ENCODE results near the gene ZNF577. TPM values are rescaled to one million over a fixed set of nuclear protein-coding genes. Genes with fewer than 3 reads are reported as not detected.

ZNF577 gene
- total RNA-seq, 1 donor from 2014 or later: 7.6 TPM

GRCh38 chr19:51926426-51926783, 38.7 kb upstream of the ZNF577 start:
- TF ChIP-seq CTCF (IDR thresholded peaks at IDR 0.05; ENCODE audit: insufficient read depth, low read depth, low read length): no peak
- no peak for TF ChIP-seq EZH2 (IDR thresholded peaks at IDR 0.05; ENCODE audit: insufficient read depth, low read length)
- Mint-ChIP-seq H3K4me1 (ENCODE audit: low read depth, unreplicated experiment) (peaks cover 4% of the 10 kb centered on the region), H3K36me3 (ENCODE audit: low read depth, unreplicated experiment) (peaks cover 29% of the 10 kb centered on the region), H3K27me3 (ENCODE audit: low read depth, unreplicated experiment) (no peaks in the 10 kb centered on the region), H3K27ac (ENCODE audit: unreplicated experiment) (no peak overlapping the region), H3K4me3 (ENCODE audit: unreplicated experiment) (peak overlapping the region; percentile 100), H3K9me3 (ENCODE audit: unreplicated experiment) (peaks cover 50% of the 10 kb centered on the region)
- H3K27me3 ChIP-seq (ENCODE audit: insufficient read depth, low read length): no peaks in the 10 kb centered on the region
- H3K9me3 ChIP-seq (ENCODE audit: insufficient read depth, low read depth, low read length): peaks cover 18% of the 10 kb centered on the region
- DNase-seq (ENCODE audit: low read depth) (no peak), FAIRE-seq (no peak)
- H3K79me2 ChIP-seq (ENCODE audit: insufficient read depth, low read length): peaks cover 13% of the 10 kb centered on the region
- peaks cover 5% of the 10 kb centered on the region for H3K36me3 ChIP-seq (ENCODE audit: insufficient read depth, low read length)
- H3K4me1 ChIP-seq (ENCODE audit: insufficient read depth, low read length): no peaks in the 10 kb centered on the region
- H2AFZ ChIP-seq (ENCODE audit: low read depth, low read length): peak overlapping the region; percentile 99
- H3K4me3 ChIP-seq (ENCODE audit: insufficient read depth, low read depth, low read length): peak overlapping the region; percentile 91
- no peak overlapping the region for H3K27ac ChIP-seq (ENCODE audit: low read depth, low read length)
- H3K9ac ChIP-seq (ENCODE audit: low read length): peak overlapping the region; percentile 87
- H3K4me2 ChIP-seq (ENCODE audit: low read length): peak overlapping the region; percentile 88
- H4K20me1 ChIP-seq (ENCODE audit: insufficient read depth, low read length): no peaks in the 10 kb centered on the region

- TF ChIP-seq CTCF (IDR thresholded peaks at IDR 0.05; ENCODE audit: insufficient read depth, low read depth, low read length): no peak
- TF ChIP-seq EZH2 (IDR thresholded peaks at IDR 0.05; ENCODE audit: insufficient read depth, low read length): no peak
- Histone ChIP-seq H3K4me2 (ENCODE audit: low read length) (no peak overlapping the region), H3K79me2 (ENCODE audit: insufficient read depth, low read length) (no peaks in the 10 kb centered on the region), H3K27me3 (ENCODE audit: insufficient read depth, low read length) (no peaks in the 10 kb centered on the region), H3K36me3 (ENCODE audit: insufficient read depth, low read length) (no peaks in the 10 kb centered on the region), H4K20me1 (ENCODE audit: insufficient read depth, low read length) (no peaks in the 10 kb centered on the region), H3K4me1 (ENCODE audit: insufficient read depth, low read length) (no peaks in the 10 kb centered on the region), H3K9ac (ENCODE audit: low read length) (no peak overlapping the region), H3K9me3 (ENCODE audit: insufficient read depth, low read depth, low read length) (peaks cover 31% of the 10 kb centered on the region), H3K27ac (ENCODE audit: low read depth, low read length) (no peak overlapping the region), H3K4me3 (ENCODE audit: insufficient read depth, low read depth, low read length) (no peak overlapping the region), H2AFZ (ENCODE audit: low read depth, low read length) (no peak overlapping the region)
- no peak overlapping the region for H3K27ac Mint-ChIP-seq (ENCODE audit: unreplicated experiment)
- no peak for FAIRE-seq
- no peaks in the 10 kb centered on the region for H3K27me3 Mint-ChIP-seq (ENCODE audit: low read depth, unreplicated experiment)
- H3K4me3 Mint-ChIP-seq (ENCODE audit: unreplicated experiment): no peak overlapping the region
- H3K9me3 Mint-ChIP-seq (ENCODE audit: unreplicated experiment): peaks cover 58% of the 10 kb centered on the region
- peaks cover 14% of the 10 kb centered on the region for H3K36me3 Mint-ChIP-seq (ENCODE audit: low read depth, unreplicated experiment)
- no peaks in the 10 kb centered on the region for H3K4me1 Mint-ChIP-seq (ENCODE audit: low read depth, unreplicated experiment)
- no peak for DNase-seq (ENCODE audit: low read depth)
These were observed 34.2 kb upstream of the ZNF577 start for GRCh38 chr19:51921949-51922348.

- DNase-seq (ENCODE audit: low read depth) (no peak), FAIRE-seq (no peak)
- H3K79me2 ChIP-seq (ENCODE audit: insufficient read depth, low read length): no peaks in the 10 kb centered on the region
- no peak overlapping the region for H3K9ac ChIP-seq (ENCODE audit: low read length)
- no peaks in the 10 kb centered on the region for H3K27me3 ChIP-seq (ENCODE audit: insufficient read depth, low read length)
- no peak overlapping the region for H3K27ac ChIP-seq (ENCODE audit: low read depth, low read length)
- Mint-ChIP-seq H3K4me3 (ENCODE audit: unreplicated experiment) (no peak overlapping the region), H3K4me1 (ENCODE audit: low read depth, unreplicated experiment) (no peaks in the 10 kb centered on the region), H3K36me3 (ENCODE audit: low read depth, unreplicated experiment) (peaks cover 5% of the 10 kb centered on the region), H3K27ac (ENCODE audit: unreplicated experiment) (no peak overlapping the region), H3K9me3 (ENCODE audit: unreplicated experiment) (peaks cover 56% of the 10 kb centered on the region), H3K27me3 (ENCODE audit: low read depth, unreplicated experiment) (no peaks in the 10 kb centered on the region)
- H2AFZ ChIP-seq (ENCODE audit: low read depth, low read length): no peak overlapping the region
- H3K9me3 ChIP-seq (ENCODE audit: insufficient read depth, low read depth, low read length): peaks cover 42% of the 10 kb centered on the region
- H3K4me1 ChIP-seq (ENCODE audit: insufficient read depth, low read length): no peaks in the 10 kb centered on the region
- H3K4me3 ChIP-seq (ENCODE audit: insufficient read depth, low read depth, low read length): no peak overlapping the region
- no peaks in the 10 kb centered on the region for H4K20me1 ChIP-seq (ENCODE audit: insufficient read depth, low read length)
- no peak for TF ChIP-seq CTCF (IDR thresholded peaks at IDR 0.05; ENCODE audit: insufficient read depth, low read depth, low read length)
- no peak for TF ChIP-seq EZH2 (IDR thresholded peaks at IDR 0.05; ENCODE audit: insufficient read depth, low read length)
- no peaks in the 10 kb centered on the region for H3K36me3 ChIP-seq (ENCODE audit: insufficient read depth, low read length)
- H3K4me2 ChIP-seq (ENCODE audit: low read length): no peak overlapping the region
These were observed 31.9 kb upstream of the ZNF577 start for GRCh38 chr19:51919606-51920005.

Measured in astrocyte (in vitro differentiated cells and primary cell).